ENCODE measurements around the gene CHAF1A. TPM values are rescaled to one million over a fixed set of nuclear protein-coding genes. Genes with fewer than 3 reads are reported as not detected.
A peak's percentile ranks its signal among the peaks of the same experiment; 100 is the strongest.

The CHAF1A gene
- total and polyA plus RNA-seq, 5 donors from 2014 or later = 2.6 to 28.9 (median 4.1) TPM

GRCh38 chr19:4358709-4359626 lies 43.5 kb upstream of the CHAF1A start:
- H3K27me3 Mint-ChIP-seq = no peaks in the 10 kb centered on the region
- H3K9me3 ChIP-seq (ENCODE audit: control insufficient read depth in 2 of 2, low read length in 2 of 2) = no peaks in the 10 kb centered on the region
- DNase-seq (no peak), ATAC-seq (ENCODE audit: low read depth in 2 of 2) (no peak)
- H3K27me3 ChIP-seq (ENCODE audit: control insufficient read depth, insufficient read depth, low read length) = no peaks in the 10 kb centered on the region
- no peaks in the 10 kb centered on the region for H3K4me1 ChIP-seq (ENCODE audit: control insufficient read depth, insufficient read depth, low read length, poor library complexity, severe bottlenecking)
- no peak overlapping the region for H3K4me3 Mint-ChIP-seq
- no peak overlapping the region for H3K27ac ChIP-seq (ENCODE audit: insufficient read depth, low read length, poor library complexity, severe bottlenecking)
- H3K36me3 ChIP-seq (ENCODE audit: control insufficient read depth, insufficient read depth, low read length) = peaks cover 34% of the 10 kb centered on the region
- H3K4me3 ChIP-seq (ENCODE audit: low read depth, low read length) = no peak overlapping the region
- H3K36me3 Mint-ChIP-seq = peaks cover 6% of the 10 kb centered on the region
- H3K4me1 Mint-ChIP-seq = peaks cover 0 to 2% (median 0%) of the 10 kb centered on the region in 4 donors
- no peaks in the 10 kb centered on the region for H3K9me3 Mint-ChIP-seq
- peak overlapping the region in 1 of 3 donors; percentile 25 for H3K27ac Mint-ChIP-seq

DNA sequence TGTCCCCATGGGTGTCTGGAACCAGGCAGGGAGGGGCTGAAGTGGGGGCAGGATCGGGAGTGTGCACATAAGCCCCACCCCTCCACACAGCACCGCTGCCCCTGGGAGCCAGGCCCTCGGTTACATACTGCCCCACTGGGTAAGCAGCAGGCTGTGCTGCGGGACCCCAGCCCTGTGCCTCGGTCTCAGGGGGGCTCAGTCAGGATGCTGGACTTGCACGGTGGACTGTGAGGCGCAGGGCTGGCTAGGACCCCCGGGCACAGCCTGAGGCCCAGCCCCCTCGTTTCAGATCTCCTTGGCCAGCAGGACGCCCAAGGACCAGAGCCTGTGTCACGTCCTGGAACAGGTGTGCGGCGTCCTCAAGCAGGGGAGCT lies 42.8 kb upstream of the CHAF1A start:
- Mint-ChIP-seq H3K27me3 (no peaks in the 10 kb centered on the region), H3K36me3 (peaks cover 6% of the 10 kb centered on the region), H3K27ac (no peak overlapping the region), H3K4me3 (no peak overlapping the region), H3K4me1 (peaks cover 0 to 2% (median 0%) of the 10 kb centered on the region in 4 donors), H3K9me3 (no peaks in the 10 kb centered on the region)
- Histone ChIP-seq H3K27me3 (ENCODE audit: control insufficient read depth, insufficient read depth, low read length) (no peaks in the 10 kb centered on the region), H3K4me3 (ENCODE audit: low read depth, low read length) (no peak overlapping the region), H3K36me3 (ENCODE audit: control insufficient read depth, insufficient read depth, low read length) (peaks cover 36% of the 10 kb centered on the region), H3K27ac (ENCODE audit: insufficient read depth, low read length, poor library complexity, severe bottlenecking) (no peak overlapping the region), H3K4me1 (ENCODE audit: control insufficient read depth, insufficient read depth, low read length, poor library complexity, severe bottlenecking) (no peaks in the 10 kb centered on the region), H3K9me3 (ENCODE audit: control insufficient read depth in 2 of 2, low read length in 2 of 2) (no peaks in the 10 kb centered on the region)
- ATAC-seq (ENCODE audit: low read depth in 2 of 2) (no peak), DNase-seq (no peak)

- ATAC-seq (ENCODE audit: low read depth in 2 of 2) = no peak
- Mint-ChIP-seq H3K27me3 (no peaks in the 10 kb centered on the region), H3K27ac (no peak overlapping the region), H3K4me1 (peaks cover 0 to 2% (median 0%) of the 10 kb centered on the region in 4 donors), H3K4me3 (no peak overlapping the region), H3K9me3 (no peaks in the 10 kb centered on the region), H3K36me3 (peaks cover 6% of the 10 kb centered on the region)
- no peaks in the 10 kb centered on the region for H3K4me1 ChIP-seq (ENCODE audit: control insufficient read depth, insufficient read depth, low read length, poor library complexity, severe bottlenecking)
- H3K9me3 ChIP-seq (ENCODE audit: control insufficient read depth in 2 of 2, low read length in 2 of 2) = no peaks in the 10 kb centered on the region
- DNase-seq = no peak
- H3K36me3 ChIP-seq (ENCODE audit: control insufficient read depth, insufficient read depth, low read length) = peaks cover 39% of the 10 kb centered on the region
- H3K27me3 ChIP-seq (ENCODE audit: control insufficient read depth, insufficient read depth, low read length) = no peaks in the 10 kb centered on the region
- no peak overlapping the region for H3K27ac ChIP-seq (ENCODE audit: insufficient read depth, low read length, poor library complexity, severe bottlenecking)
- no peak overlapping the region for H3K4me3 ChIP-seq (ENCODE audit: low read depth, low read length)
These were observed 42.3 kb upstream of the CHAF1A start for GRCh38 chr19:4360081-4360569.

DNA sequence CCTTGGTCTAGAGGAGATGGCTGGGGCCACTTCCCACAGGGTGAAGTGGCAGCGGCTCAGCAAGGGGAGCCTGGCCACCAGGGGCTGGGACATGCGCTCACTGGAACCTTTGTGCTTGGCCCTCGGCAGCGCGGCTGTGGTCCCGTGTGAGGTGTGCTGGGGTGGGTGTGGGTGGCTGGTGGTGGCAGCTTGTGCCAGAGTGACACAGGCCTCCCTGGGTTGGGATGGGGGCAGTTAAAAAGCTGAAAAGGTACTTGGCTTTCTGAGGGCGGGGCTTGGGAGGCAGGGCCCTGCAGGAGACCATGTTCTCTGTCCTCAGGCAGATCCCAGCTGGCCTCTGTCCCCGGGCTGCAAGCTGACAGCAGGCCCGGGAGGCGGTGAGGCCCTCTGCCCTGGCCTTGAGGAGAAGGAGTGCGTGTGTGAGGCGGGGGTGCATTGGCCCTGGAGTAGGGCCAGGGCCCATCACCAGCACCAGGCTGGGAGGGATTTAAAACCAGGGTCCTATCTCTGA lies 41.7 kb upstream of the CHAF1A start:
- H3K9me3 ChIP-seq (ENCODE audit: control insufficient read depth in 2 of 2, low read length in 2 of 2) = no peaks in the 10 kb centered on the region
- ATAC-seq (ENCODE audit: low read depth in 2 of 2) (no peak), DNase-seq (no peak)
- peaks cover 6% of the 10 kb centered on the region for H3K36me3 Mint-ChIP-seq
- H3K27ac Mint-ChIP-seq = no peak overlapping the region
- H3K9me3 Mint-ChIP-seq = no peaks in the 10 kb centered on the region
- H3K27ac ChIP-seq (ENCODE audit: insufficient read depth, low read length, poor library complexity, severe bottlenecking) = no peak overlapping the region
- H3K27me3 ChIP-seq (ENCODE audit: control insufficient read depth, insufficient read depth, low read length) = no peaks in the 10 kb centered on the region
- peaks cover 0 to 2% (median 0%) of the 10 kb centered on the region in 4 donors for H3K4me1 Mint-ChIP-seq
- no peaks in the 10 kb centered on the region for H3K4me1 ChIP-seq (ENCODE audit: control insufficient read depth, insufficient read depth, low read length, poor library complexity, severe bottlenecking)
- no peaks in the 10 kb centered on the region for H3K27me3 Mint-ChIP-seq
- peaks cover 44% of the 10 kb centered on the region for H3K36me3 ChIP-seq (ENCODE audit: control insufficient read depth, insufficient read depth, low read length)
- H3K4me3 Mint-ChIP-seq = no peak overlapping the region
- no peak overlapping the region for H3K4me3 ChIP-seq (ENCODE audit: low read depth, low read length)

DNA sequence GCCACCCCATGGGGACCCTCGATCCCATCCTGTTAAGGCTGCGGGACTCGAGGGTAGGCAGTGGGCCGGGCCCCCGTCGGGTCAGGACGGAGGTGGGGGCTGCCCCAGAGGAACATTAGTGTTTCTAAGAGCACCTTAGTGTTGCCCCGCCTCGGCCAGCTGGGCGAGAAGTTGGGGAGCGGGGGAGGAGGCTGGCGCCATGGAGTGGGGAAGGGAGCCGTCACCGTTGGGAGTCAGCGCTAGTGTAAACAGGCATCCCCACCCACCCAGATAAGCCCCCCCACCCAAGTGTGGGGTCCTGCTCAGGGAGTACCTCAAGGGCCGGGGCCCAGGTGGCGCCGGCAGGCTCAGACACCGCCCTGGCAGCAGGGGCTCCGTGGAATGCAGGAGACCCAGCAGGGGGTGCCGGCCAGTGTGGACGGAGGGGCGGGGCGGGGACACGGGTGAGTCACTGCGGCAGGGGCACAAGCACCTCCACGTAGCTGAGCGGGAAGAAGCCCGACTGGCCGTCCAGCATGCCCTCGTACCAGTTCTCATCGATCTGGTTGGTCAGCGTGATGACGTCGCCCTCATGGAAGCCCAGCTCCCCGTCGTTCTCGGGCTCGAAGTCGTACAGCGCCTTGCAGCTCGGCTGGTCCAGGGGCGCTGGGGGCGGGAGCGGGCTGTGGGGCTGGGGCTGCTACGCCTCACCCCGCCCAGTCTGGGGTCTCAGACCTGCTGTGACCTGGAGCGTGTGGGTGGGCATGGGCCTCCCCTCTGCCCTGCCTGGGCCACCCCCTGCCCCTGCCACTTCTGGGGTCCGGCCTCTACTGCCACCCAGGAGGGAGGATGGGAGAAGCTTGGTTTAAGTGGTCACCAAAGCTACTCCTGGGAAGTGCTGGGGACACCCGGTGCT lies 41.0 kb upstream of the CHAF1A start:
- no peak overlapping the region for H3K27ac ChIP-seq (ENCODE audit: insufficient read depth, low read length, poor library complexity, severe bottlenecking)
- H3K9me3 ChIP-seq (ENCODE audit: control insufficient read depth in 2 of 2, low read length in 2 of 2) = no peaks in the 10 kb centered on the region
- DNase-seq (no peak), ATAC-seq (ENCODE audit: low read depth in 2 of 2) (no peak)
- Mint-ChIP-seq H3K27ac (no peak overlapping the region), H3K9me3 (no peaks in the 10 kb centered on the region), H3K27me3 (no peaks in the 10 kb centered on the region), H3K36me3 (peaks cover 6% of the 10 kb centered on the region), H3K4me3 (no peak overlapping the region), H3K4me1 (peaks cover 0 to 2% (median 0%) of the 10 kb centered on the region in 4 donors)
- H3K36me3 ChIP-seq (ENCODE audit: control insufficient read depth, insufficient read depth, low read length) = peaks cover 50% of the 10 kb centered on the region
- H3K4me1 ChIP-seq (ENCODE audit: control insufficient read depth, insufficient read depth, low read length, poor library complexity, severe bottlenecking) = no peaks in the 10 kb centered on the region
- H3K27me3 ChIP-seq (ENCODE audit: control insufficient read depth, insufficient read depth, low read length) = no peaks in the 10 kb centered on the region
- H3K4me3 ChIP-seq (ENCODE audit: low read depth, low read length) = no peak overlapping the region

DNA sequence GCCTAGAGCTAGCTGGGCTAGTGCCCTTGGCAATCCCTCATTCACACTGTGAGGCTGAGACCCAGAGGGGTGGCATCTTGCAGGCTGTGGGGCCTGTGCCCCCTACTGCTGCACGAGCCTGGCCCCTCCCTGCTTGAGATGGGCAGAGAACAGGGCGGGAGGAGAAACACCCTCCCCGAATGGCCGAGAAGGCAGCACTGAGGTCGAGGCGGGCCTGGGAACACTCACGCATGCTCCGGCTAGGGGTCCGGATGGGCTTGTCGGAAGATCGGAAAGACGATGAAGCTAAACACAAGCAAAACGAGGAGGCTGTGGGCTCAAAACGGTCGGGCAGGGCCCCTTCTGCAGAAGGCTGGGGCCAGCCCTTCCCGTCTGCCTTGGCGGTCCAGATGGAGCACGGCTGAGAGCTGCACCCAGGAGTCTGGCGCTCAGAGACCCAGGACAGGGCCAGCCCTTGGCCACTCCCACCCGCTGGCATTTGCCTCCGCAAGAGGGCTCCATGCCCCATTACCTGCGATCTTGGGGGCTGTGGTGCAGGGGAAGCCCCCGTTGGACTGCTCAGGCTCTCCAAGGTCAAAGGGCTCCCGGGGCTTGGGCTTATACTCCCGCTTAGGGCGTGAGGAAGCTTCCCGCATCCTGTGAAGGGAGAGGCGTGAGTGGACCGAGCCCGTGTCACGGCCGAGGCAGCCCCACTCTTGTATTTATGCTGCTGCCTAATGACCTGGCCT lies 40.2 kb upstream of the CHAF1A start:
- no peak overlapping the region for H3K4me3 ChIP-seq (ENCODE audit: low read depth, low read length)
- H3K4me1 Mint-ChIP-seq = peaks cover 0 to 5% (median 0%) of the 10 kb centered on the region in 4 donors
- H3K4me1 ChIP-seq (ENCODE audit: control insufficient read depth, insufficient read depth, low read length, poor library complexity, severe bottlenecking) = no peaks in the 10 kb centered on the region
- peak overlapping the region in 1 of 4 donors; percentile 54 for H3K4me3 Mint-ChIP-seq
- H3K36me3 Mint-ChIP-seq = peaks cover 6% of the 10 kb centered on the region
- peaks cover 50% of the 10 kb centered on the region for H3K36me3 ChIP-seq (ENCODE audit: control insufficient read depth, insufficient read depth, low read length)
- H3K27ac Mint-ChIP-seq = no peak overlapping the region
- no peak for ATAC-seq (ENCODE audit: low read depth in 2 of 2)
- H3K27me3 ChIP-seq (ENCODE audit: control insufficient read depth, insufficient read depth, low read length) = no peaks in the 10 kb centered on the region
- no peaks in the 10 kb centered on the region for H3K9me3 ChIP-seq (ENCODE audit: control insufficient read depth in 2 of 2, low read length in 2 of 2)
- H3K9me3 Mint-ChIP-seq = no peaks in the 10 kb centered on the region
- H3K27ac ChIP-seq (ENCODE audit: insufficient read depth, low read length, poor library complexity, severe bottlenecking) = no peak overlapping the region
- DNase-seq = no peak
- no peaks in the 10 kb centered on the region for H3K27me3 Mint-ChIP-seq

All from CD4-positive, CD25-positive, alpha-beta regulatory T cell (primary cell).